GM13977 (cell line): ENCODE measurements around the gene PON3.
A peak's percentile ranks its signal among the peaks of the same experiment; 100 is the strongest.

Source experiments
- DNase-seq: peaks from one replicate; pipeline ENCODE4 v3.0.0; 2012; ENCODE audit warnings: low spot score
- in situ Hi-C: fragments of 300-500 bp; cut with MboI; formaldehyde crosslinking; loops from one replicate; pipeline ENCODE4 v1.12.0; 2022; ENCODE audit warnings: low sequenced_read_pairs, low pct_unique_long_range_greater_than_20kb, mixed read lengths, inconsistent platforms; ENCODE audit not compliant: unreplicated experiment
- TF ChIP-seq, protein P1 (sequence below): IDR thresholded peaks from 2 replicates; pipeline ENCODE4 v1.5.1; 2012; ENCODE audit warnings: mild to moderate bottlenecking, control low read depth; ENCODE audit not compliant: insufficient read depth; ENCODE audit errors: extremely low read depth, missing control alignments

Gene PON3

GRCh38 chr7:95396136-95397032 lies at the start of gene PON3:
Gene PON3 (minus strand): TSS chr7:95396375. CDS start chr7:95396350, 25 bp downstream.
- peak; percentile 56 for DNase-seq
- TF ChIP-seq, protein P1, sequence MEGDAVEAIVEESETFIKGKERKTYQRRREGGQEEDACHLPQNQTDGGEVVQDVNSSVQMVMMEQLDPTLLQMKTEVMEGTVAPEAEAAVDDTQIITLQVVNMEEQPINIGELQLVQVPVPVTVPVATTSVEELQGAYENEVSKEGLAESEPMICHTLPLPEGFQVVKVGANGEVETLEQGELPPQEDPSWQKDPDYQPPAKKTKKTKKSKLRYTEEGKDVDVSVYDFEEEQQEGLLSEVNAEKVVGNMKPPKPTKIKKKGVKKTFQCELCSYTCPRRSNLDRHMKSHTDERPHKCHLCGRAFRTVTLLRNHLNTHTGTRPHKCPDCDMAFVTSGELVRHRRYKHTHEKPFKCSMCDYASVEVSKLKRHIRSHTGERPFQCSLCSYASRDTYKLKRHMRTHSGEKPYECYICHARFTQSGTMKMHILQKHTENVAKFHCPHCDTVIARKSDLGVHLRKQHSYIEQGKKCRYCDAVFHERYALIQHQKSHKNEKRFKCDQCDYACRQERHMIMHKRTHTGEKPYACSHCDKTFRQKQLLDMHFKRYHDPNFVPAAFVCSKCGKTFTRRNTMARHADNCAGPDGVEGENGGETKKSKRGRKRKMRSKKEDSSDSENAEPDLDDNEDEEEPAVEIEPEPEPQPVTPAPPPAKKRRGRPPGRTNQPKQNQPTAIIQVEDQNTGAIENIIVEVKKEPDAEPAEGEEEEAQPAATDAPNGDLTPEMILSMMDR, result peak; percentile 37
- in situ Hi-C loops, result no loop called here

DNA sequence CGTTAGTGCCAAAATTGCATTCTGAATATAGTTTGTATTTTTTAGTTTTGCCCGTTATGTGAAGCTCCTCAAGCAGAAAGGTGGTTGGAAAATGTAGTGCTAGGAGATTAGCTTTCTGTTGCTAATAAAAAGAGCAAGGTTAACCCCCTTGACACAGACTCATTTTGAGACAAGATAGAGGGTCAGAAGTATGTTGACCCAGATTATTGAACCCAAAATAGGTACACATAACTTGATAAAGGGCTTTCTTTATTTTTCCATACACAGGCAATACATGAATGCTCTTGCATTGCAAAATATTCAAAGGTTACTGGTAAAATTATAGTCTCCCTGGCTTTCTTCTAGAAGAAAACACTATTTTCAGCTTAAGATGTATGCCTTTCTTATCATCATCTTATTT lies 48.6 kb upstream of the PON3 start:
- DNase-seq, result no peak
- TF ChIP-seq, protein P1, result no peak
- in situ Hi-C loops, result no loop called here

DNA sequence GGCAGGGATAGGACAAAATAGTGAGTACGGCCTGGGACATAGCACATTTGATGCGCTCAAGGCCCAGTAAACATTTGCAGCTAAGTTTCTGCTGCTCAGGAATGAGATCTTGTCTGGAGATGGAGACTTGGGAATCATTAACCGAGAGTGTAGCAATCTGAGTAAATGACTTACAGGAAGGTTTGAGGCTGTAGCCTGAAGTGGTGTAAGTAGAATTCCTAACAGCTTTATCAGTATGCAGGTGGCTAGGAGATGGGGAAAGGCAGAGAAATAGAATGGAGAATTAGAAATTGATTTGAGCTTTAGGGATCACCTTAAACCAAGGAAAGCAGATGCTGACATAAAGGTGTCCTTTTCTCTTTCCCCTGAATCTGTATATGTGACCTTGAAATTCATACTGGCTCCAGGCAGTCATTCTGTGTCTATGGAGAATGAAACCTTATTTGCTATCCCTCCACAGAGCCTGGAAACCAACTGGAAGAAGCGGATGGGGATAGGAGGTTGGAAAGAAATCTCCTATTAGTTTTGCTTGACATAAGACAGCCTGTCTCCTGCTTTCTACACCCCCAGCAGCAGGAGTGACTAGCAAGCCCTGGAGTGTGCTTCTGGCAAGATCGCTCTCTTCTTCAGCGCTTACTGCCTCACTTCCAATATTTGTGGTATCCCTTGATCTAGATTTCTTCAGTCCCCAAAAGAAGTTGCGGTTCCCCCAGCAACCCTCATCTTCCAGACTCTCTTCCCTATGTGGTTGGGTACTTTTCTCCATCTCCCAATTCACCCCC lies 45.1 kb upstream of the PON3 start:
- in situ Hi-C loops, result no loop called here
- TF ChIP-seq, protein P1, result no peak
- no peak for DNase-seq

- no peak for DNase-seq
- in situ Hi-C loops, result no loop called here
- TF ChIP-seq, protein P1, result no peak
Measured at GRCh38 chr7:95440394-95441038, 44.3 kb upstream of the PON3 start.

DNA sequence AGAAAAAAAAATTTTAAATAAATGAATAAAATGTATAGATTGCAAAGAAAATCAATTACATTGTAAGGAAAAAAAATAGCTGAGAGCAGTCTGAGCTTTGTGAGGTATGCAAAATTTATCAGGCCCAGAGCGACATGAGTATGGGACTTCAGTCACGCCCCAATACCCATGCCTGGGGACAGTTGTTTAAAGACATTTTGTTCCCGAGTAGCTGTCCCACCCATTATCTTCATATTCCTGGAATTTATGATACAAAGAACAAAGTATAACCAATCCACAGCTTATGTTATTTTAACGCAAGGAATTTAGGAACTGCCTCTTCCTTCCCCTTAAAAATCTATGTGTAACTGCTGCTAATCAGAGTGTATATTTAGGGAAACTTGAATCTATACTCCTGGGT lies 40.2 kb upstream of the PON3 start:
- in situ Hi-C loops, result no loop called here
- DNase-seq, result no peak
- TF ChIP-seq, protein P1, result no peak

DNA sequence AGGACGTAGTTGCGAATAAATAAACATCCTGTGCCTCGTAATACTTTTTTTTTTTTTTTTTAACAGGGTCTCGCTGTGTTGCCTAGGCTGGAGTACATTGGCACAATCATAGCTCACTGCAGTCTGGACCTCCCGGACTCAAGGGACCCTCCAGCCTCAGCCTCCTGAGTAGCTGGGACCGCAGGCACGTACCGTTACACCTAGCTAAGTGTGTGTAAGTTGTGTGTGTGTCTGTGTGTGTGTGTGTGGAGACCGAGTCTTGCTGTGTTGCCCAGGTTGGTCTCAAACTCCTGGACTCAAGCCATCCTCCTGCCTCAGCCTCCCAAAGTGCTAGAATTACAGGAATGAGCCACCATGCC lies 39.2 kb upstream of the PON3 start:
- no peak for DNase-seq
- TF ChIP-seq, protein P1, result no peak
- in situ Hi-C loops, result no loop called here
